Right atrium auricular region (tissue), 2 donors: ENCODE data around the gene HS1BP3. TPM values are rescaled to one million over a fixed set of nuclear protein-coding genes. Genes with fewer than 3 reads are reported as not detected.

Source experiments
- DNase-seq: peaks from one replicate; pipeline ENCODE4 v3.0.0-alpha.2; 2019; ENCODE audit warnings: low spot score
- H3K27ac ChIP-seq, 2 donors: fragments of 200-600 bp; sonication (generic); 1 replicate in 1 of 2; 2 replicates in 1 of 2; pipeline ENCODE4 v1.5.1; 2016 to 2019
- H3K27me3 ChIP-seq, 2 donors: fragments of 200-600 bp; sonication (generic); one replicate each; pipeline versions ENCODE4 v1.5.1 to v1.6.0; 2017 to 2019
- H3K36me3 ChIP-seq: fragments of 200-600 bp; sonication (generic); one replicate; pipeline ENCODE4 v1.5.1; 2016
- H3K4me1 ChIP-seq, 2 donors: fragments of 200-600 bp; sonication (generic); one replicate each; pipeline versions ENCODE4 v1.5.1 to v1.6.0; 2017 to 2019
- H3K4me3 ChIP-seq, 2 donors: fragments of 200-600 bp; sonication (generic); 1 replicate in 1 of 2; 2 replicates in 1 of 2; pipeline ENCODE4 v1.5.1; 2017 to 2019; ENCODE audit warnings: mild to moderate bottlenecking in 1 of 2, moderate library complexity in 1 of 2
- H3K9me3 ChIP-seq, 2 donors: fragments of 200-600 bp; sonication (generic); one replicate each; pipeline ENCODE4 v1.5.1; 2019
- total RNA-seq, 2 donors: library from RNA; depleted of rRNA; stranded (reverse); fragments of >200 nt; gene quantifications; one replicate each; pipeline ENCODE4 v1.1.0, GENCODE V29; 2016
- TF ChIP-seq, protein P1 (sequence below), 2 donors: fragments of 200-600 bp; sonication (generic); IDR thresholded peaks; one replicate each; pipeline ENCODE4 v1.5.1; 2019; ENCODE audit warnings: antibody characterized with exemption in 2 of 2

Gene HS1BP3
- total RNA-seq, 2 donors from 2014 or later, result 19.5 to 26.0 TPM

GRCh38 chr2:20692081-20692480 is 41.2 kb upstream of the HS1BP3 start:
- no peak for DNase-seq
- H3K36me3 ChIP-seq, result no peaks in the 10 kb centered on the region

DNA sequence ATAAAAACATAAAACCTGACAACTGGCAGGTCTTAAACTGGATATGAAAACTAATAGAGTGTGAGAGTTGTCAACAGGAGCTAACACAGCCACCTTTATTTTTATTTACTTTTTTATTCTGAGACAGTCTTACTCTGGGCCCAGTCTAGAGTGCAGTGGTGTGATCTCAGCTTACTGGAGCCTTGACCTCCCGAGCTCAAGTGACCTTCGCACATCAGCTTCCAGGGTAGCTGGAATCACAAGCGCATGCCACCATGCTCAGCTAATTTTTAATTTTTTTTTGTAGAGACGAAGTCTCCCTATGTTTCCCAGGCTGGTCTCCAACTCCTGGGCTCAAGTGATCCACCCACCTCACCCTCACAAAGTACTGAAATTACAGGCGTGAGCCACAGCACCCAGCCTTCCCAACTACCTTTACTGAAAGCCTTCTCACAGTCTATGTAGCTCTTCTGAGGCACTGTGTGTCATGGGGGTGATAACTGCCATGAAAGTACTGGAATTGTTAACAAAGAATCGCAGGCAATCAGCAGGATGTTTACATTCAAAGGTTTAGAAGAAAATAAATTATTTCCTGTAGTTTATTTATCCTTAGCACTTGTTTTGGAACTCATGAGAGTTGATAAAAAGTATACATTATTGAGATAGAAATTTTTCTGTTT is 40.3 kb upstream of the HS1BP3 start:
- H3K27ac ChIP-seq, result no peak overlapping the region
- H3K9me3 ChIP-seq, result no peaks in the 10 kb centered on the region
- no peaks in the 10 kb centered on the region for H3K4me1 ChIP-seq
- no peak overlapping the region for H3K4me3 ChIP-seq
- no peak for DNase-seq
- TF ChIP-seq, protein P1, sequence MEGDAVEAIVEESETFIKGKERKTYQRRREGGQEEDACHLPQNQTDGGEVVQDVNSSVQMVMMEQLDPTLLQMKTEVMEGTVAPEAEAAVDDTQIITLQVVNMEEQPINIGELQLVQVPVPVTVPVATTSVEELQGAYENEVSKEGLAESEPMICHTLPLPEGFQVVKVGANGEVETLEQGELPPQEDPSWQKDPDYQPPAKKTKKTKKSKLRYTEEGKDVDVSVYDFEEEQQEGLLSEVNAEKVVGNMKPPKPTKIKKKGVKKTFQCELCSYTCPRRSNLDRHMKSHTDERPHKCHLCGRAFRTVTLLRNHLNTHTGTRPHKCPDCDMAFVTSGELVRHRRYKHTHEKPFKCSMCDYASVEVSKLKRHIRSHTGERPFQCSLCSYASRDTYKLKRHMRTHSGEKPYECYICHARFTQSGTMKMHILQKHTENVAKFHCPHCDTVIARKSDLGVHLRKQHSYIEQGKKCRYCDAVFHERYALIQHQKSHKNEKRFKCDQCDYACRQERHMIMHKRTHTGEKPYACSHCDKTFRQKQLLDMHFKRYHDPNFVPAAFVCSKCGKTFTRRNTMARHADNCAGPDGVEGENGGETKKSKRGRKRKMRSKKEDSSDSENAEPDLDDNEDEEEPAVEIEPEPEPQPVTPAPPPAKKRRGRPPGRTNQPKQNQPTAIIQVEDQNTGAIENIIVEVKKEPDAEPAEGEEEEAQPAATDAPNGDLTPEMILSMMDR (IDR thresholded peaks at IDR 0.05), result no peak
- no peaks in the 10 kb centered on the region for H3K27me3 ChIP-seq
- no peaks in the 10 kb centered on the region for H3K36me3 ChIP-seq

More at GRCh38 chr2:20692081-20692480, 41.2 kb upstream of the HS1BP3 start:
- no peak overlapping the region for H3K27ac ChIP-seq
- H3K4me1 ChIP-seq, result no peaks in the 10 kb centered on the region
- no peaks in the 10 kb centered on the region for H3K9me3 ChIP-seq
- TF ChIP-seq, protein P1 (IDR thresholded peaks at IDR 0.05), result no peak
- H3K4me3 ChIP-seq, result no peak overlapping the region
- no peaks in the 10 kb centered on the region for H3K27me3 ChIP-seq

DNA sequence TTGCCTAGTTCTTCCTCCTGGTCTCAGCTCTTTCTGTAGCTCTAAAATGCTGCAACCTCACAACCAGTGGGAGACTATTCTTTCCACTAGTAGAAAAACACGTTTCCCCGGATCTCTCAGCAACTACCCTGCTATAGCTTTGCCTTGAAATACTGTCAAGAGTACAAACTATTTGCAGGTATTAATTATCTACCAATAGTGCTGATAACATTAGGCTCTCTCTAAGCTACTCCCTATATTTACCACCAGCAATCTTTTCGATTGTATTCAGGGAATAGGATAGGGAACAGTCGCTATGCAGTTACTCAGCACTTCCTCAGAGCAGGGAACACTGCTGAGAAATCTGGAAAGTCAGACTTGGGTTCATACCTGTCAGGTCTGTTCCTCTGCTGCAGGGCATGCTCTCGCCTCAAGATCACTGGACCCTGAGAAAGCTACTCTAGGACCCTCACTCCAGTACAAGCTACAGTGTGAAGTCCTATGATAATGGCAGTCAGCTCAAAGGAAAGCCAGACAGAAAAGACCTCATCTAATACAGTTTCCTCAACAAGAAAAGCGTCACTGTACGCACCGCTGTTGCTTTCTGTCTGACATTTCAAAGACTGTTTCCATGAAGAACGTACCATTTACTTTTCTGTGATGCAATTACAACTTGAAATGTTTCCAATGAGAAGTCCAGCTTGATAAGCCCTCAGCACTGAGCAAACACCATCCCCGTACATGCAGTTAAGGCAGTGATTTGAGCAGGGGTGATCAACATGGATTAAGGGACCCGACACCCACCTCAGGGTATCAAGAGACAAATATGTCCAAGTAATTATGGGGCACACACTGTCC is 38.7 kb upstream of the HS1BP3 start:
- Histone ChIP-seq H3K27ac (no peak overlapping the region), H3K36me3 (no peaks in the 10 kb centered on the region), H3K9me3 (no peaks in the 10 kb centered on the region), H3K4me3 (no peak overlapping the region), H3K4me1 (no peaks in the 10 kb centered on the region), H3K27me3 (no peaks in the 10 kb centered on the region)
- no peak for DNase-seq
- TF ChIP-seq, protein P1 (IDR thresholded peaks at IDR 0.05), result no peak

DNA sequence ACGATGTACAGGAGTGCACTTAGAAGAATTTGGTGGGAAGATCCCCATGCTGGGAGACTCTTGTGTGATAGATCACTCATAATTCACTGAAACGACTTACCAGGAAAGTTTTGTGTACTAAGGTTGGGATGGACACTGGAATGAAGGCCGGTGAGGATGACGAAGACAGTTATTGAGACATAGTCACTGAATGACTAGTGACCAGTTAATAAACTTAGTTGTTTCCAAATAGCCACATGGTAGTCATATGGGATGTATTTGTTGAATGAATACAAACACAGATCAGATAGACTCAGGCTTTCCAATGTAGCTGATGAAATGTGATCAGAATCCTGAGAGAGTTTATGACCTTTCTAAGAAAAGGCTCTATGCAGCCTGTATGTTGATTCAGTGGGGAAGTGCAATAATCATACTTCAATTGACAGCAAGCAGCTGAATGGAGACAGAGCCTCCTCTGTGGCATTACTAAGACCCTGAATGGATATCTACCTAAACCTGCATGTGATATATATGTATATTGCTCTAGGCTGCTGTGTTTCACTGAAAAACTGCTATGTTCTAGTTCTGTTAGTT is 36.4 kb upstream of the HS1BP3 start:
- TF ChIP-seq, protein P1 (IDR thresholded peaks at IDR 0.05), result no peak
- Histone ChIP-seq H3K9me3 (no peaks in the 10 kb centered on the region), H3K27ac (no peak overlapping the region), H3K4me1 (no peaks in the 10 kb centered on the region), H3K4me3 (no peak overlapping the region), H3K36me3 (no peaks in the 10 kb centered on the region), H3K27me3 (no peaks in the 10 kb centered on the region)
- no peak for DNase-seq

GRCh38 chr2:20684581-20685063 is 33.7 kb upstream of the HS1BP3 start:
- DNase-seq, result no peak
- no peaks in the 10 kb centered on the region for H3K36me3 ChIP-seq

More at GRCh38 chr2:20684581-20685063, 33.7 kb upstream of the HS1BP3 start:
- Histone ChIP-seq H3K4me3 (no peak overlapping the region), H3K27me3 (no peaks in the 10 kb centered on the region), H3K4me1 (no peaks in the 10 kb centered on the region), H3K27ac (no peak overlapping the region), H3K9me3 (no peaks in the 10 kb centered on the region)
- TF ChIP-seq, protein P1 (IDR thresholded peaks at IDR 0.05), result no peak
